ENCODE results near the gene CD8B2.
"Not testable (repeated sequence)": the region's sequence is repeated elsewhere in the genome, so short reads cannot be mapped to it uniquely, and the experiment has no call there.

Gene CD8B2

DNA sequence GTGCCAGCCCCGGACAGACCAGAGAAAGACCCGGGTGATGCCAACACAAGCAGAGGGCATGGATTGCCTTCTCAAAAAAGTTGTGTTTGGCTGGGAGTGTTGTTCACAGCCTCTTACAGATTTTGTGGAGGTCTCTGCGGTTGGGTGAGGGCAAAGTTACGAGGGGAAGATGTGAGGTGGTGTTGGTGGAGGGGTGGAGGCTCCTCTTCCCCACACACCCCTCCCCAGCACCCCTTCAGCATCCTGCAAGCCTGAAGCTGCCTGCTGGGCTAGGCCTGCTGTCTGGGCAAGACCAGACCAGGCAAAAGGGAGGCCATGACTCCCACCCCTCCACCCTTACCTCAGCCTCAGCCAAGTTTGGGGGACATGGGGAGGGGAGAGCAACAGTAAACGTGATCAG lies 26.2 kb downstream of the CD8B2 start:
- not testable (repeated sequence) for DNase-seq

DNA sequence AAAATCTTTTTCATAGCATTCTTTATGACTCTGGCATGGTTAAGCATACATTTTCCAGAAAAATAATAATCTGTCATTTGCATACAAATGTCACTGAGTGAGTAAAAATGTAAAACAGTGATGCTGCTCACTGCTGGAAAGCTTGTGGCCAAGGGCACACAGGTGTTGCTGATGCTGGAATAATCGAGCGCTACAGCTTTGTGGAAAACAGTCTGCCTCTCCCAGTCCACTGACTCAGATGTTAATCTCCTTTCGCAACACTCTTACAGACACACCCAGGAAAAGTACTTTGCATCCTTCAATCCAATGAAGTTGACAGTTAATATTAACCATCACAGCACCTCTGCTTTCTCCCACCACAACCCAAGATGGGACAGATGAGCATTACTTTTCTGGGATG lies 27.7 kb downstream of the CD8B2 start:
- DNase-seq: peak; percentile 9

DNA sequence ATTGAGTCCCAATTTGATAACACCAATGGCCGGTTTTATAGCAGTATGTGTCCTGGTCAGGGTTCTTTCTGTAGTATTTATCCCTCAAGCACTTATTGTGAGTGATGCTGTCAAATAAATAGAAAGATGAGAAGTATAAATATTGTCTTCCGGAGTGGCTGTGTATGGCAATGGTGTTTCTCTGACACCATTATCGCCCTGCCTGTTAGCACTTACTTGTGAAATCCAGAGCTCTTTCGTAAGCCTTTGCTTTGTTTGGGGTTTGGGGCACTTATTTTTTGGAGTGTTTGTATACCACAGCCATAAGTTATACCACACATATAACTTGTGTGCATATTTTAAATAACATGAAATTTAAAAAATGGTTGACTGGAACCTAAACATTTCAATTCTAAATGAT lies 29.3 kb downstream of the CD8B2 start:
- no peak for DNase-seq

DNA sequence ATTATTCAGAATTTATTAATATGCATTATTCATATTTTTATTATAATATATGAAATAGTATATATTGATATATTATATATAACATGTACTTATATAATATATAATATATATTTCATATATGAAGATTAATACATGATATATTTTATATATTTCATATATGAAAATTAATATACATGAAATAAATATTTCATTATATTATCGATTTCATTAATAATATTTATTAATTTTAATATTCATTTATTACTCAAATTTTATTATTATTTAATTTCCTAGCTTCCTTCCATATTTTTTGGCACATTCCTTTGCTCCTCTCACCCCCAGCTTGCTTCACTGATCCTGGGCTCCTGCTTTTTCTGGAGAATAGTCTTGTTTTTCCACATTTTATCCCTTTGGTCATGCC lies 29.7 kb downstream of the CD8B2 start:
- DNase-seq: no peak

DNA sequence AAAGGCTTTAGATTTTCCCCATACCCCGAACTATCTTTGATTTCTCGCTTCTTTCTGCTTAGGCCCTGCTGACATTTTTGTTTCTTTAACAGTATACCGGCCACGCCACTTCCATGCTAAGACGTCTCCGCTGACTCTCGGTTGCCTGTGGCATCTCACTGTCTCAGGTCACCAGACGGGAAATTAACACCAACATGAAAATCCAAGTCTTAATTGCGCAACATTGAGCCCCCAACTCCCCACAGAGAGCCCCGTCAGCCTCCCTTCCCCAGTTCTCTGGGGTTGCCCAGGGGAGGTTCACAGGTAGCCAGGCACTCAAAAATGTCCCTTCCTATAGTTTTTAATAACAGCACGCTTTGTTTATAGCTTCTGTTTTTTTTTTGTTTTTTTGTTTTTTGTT lies 30.2 kb downstream of the CD8B2 start:
- no peak for DNase-seq

DNA sequence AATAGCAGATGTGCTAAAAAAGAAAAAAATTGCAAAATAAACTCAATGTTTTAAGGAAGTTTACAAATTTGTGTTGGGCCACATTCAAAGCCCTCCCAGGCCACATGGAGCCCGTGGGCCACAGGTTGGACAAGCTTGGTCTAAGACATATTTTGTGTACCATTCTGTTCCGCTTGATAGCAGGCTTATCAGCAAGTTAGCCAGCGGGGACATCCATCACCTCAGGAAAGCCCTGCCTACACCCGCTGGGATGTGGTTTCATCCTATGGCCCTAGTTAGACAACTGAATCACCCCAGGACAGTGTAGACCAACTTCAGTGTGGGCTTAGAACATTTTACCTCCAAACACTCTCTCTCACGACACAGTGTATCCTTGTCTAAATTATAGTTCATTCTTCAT lies 32.6 kb downstream of the CD8B2 start:
- no peak for DNase-seq

DNA sequence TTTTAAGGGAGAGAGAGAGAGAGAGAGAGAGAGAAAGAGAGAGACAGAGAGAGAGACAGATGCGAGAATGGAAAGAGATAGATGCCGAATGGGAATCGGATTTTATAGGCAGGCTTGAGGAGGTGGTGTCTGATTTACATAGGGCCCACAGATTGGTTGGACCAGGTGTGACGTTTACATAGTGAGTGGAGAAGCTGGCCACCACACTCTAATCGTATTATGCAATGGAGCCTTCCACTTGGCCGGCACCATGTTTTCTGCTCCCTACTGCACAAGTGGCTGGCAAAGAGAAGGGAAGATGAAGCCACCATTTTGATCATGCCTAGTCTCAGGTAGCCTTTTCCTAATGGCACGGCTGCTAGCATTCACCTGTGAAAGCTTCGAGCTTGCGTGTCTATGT lies 33.9 kb downstream of the CD8B2 start:
- DNase-seq: no peak

DNA sequence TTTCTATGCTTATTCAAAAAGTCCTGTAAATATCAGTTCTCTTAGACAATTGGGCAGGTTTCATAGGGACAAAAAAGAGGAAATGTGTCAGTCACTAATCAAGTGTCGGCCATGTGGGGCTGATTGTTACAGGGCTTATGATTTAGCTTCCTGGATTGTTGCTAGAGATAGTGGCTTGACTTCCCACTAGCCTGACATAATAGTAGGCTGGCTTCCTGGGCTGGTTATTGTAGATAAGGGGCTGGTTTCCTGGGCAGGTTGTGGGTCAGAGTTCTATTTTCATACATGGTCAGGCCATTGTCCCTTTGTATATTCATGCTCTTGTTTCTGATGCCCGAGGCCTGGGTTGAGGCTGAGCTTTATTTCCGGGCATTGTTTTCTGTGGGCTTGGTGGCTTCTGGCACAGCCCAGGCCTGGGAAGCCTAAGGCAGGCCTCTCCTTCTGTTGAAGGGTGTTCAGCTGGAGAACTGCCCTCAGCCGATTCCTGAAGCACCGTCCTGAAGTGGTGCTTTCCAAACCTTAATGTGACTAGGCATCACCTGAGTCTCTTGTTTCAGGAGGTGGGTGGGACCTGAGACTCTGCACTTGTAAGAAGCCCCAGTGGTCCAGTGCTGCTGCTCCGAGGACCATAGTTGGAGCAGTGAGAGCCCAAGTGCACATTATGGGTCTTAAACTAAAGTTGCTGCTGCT lies 37.0 kb downstream of the CD8B2 start:
- no peak for DNase-seq

DNA sequence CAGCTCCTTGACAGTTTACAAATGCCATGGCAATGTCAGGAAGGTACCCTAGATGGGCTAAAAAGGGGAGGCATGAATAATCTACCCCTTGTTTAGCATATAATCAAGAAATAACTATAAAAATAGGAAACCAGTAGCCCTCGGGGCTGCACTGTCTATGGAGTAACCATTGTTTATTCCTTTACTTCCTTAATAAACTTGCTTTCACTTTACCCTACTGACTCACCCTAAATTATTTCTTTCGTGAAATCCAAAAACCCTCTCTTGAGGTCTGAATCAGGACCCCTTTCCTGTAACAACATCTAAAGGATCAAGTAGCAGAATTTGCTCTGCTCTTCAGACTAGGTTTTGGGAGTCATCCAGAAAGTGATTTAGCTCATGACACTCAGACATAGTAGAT lies 43.7 kb downstream of the CD8B2 start:
- no peak for DNase-seq

DNA sequence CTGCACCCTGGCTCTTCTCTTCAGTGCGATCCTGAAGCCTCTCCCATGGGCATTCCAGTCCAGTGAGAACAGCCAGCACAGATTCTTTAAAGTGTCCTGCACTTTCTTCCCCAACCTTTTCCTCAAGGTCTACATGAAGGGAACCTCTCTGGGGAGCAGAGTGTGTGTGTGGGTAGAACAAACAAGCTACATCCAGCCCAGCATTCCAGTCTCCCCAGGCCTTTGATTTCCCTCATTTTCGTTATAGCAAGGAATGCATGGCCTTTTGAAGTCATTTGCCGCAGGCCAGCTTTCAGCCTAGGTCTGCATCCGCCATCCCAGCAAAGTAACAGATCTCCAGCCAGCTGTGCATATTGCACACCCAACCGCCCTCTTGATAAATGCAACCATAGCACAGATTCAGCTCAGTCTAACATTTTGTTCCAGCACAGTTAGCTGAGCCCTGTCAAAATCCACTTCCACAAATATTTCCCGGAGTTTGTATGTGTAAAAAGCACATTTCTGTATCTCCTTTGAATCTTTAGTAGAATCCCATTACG lies 44.6 kb downstream of the CD8B2 start:
- no peak for DNase-seq

DNA sequence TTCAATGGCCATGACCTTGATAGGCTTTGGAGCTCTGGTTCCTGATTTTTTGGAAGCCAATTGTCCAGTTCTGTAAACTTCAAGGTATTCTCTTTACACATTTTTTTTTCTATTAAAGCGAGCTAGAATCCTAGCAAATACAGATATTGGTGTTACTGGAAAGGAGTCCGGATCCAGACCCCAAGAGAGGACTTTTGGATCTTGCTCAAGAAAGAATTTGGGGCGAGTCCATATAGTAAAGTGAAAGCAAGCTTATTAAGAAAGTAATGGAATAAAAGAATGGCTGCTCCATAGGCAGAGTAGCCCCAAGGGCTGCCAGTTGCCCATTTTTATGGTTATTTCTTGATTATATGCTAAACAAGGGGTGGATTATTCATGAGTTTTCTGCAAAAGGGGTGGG lies 45.1 kb downstream of the CD8B2 start:
- no peak for DNase-seq

DNA sequence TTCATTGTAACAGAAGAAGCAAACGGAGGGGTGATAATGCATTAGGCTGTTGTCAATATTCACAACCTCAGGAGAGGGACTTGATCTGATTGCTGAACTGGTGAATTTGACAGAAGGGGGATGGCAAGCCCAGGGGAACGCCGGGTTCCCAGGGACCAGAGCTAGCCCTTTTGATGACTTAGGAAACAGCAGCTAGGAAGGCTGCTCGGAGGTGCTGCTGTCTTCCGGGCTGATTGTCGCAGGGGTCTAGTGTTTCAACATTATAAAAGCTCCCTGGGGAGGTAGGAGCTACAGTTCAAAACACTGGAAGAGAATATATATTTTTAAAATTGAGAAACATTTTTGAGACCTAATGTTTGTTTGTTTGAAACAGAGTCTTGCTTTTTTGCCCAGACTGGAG lies 47.3 kb downstream of the CD8B2 start:
- DNase-seq: no peak

DNA sequence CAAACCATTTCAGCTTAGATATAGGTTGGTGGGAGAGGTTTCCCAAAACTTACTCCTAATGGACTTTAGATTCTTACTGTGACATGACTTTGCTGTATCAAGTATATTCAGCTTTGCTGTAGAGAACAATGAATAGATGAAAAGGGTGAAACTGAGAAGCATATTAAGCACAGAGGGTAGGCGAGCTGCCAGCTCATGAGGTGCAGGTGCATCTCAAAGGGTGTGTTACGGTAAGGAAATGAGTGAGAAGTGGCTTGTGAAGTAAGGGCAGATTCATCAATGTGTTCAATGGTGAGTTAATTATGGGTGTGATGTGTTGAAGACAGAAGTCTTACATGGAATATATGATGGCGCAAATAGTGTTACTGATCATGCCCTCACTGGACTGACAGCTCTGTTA lies 49.3 kb downstream of the CD8B2 start:
- no peak for DNase-seq

DNA sequence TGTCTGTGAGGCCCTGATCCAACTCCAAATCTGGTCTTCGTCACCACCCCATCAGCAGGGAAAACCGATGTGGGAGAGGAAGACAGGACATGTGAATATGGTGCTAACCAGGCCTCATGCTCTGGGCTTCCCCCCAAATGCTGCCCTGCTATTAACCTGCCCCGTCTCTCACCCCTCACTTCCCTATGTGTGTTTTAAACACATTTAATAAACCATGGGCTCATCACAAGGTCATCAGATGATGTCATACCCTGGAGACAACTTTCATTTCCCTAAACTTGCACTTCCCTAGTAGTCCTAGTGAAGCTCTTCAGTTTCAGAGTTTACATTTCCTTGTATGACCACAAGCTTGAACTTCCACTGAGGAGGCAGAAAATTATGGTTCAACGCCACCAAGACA lies 49.9 kb downstream of the CD8B2 start:
- no peak for DNase-seq

DNA sequence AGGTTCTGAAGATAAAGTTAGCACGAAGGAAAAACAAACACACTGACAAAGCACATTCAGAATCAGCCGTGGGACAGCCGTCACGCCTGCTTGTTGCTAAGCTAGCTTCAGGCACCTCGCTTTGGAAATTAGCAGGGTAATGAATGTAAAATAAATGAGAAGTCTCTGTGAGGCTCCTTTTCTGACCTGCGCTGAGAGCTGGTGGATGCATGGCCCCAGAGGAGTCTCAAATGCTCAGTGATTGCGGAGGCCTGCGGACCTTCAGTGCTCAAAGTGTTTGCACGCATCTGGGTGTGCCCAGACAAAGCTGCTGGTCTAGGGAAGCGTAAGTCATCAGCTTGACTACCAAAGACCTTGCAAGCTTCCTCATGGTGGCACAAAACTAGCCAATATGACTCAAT lies 50.6 kb downstream of the CD8B2 start:
- DNase-seq: no peak

DNA sequence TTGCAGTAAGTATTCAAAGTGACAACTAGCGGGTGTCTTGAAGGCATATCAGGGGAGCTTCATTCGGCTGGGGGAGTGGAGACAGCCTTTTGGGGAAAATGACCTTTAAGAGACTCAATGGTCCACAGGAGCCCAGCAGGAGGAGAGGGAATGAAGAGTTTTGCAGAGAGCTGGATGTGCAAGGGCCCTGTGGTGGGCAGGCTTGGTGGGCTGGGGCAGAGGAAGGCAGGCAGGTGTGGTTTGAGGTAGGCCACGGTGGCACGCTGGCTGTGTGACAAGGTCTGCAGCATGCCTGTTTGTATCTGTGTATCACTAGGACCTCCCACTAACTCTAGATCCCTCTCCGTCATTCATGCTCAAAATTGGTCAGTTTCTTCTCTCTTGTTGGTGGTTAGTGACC lies 53.7 kb downstream of the CD8B2 start:
- DNase-seq: no peak

DNA sequence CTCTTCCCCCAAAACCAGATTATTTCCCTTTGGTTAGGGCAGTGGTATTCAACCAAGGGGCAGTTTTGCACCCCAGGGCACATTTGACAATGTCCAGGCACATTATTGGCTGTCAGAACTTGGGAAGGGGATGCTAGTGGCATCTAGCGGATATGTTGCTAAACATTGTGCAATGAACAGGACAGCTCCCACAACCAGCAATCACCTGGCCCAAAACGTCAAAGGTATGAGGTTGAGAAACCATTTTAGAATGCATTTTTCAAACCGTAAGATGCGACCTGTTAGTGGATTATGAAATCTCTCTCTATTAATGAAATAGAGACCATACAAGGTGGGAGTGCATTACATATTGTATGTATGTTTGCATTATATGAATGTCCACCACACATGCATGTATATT lies 54.2 kb downstream of the CD8B2 start:
- no peak for DNase-seq

DNA sequence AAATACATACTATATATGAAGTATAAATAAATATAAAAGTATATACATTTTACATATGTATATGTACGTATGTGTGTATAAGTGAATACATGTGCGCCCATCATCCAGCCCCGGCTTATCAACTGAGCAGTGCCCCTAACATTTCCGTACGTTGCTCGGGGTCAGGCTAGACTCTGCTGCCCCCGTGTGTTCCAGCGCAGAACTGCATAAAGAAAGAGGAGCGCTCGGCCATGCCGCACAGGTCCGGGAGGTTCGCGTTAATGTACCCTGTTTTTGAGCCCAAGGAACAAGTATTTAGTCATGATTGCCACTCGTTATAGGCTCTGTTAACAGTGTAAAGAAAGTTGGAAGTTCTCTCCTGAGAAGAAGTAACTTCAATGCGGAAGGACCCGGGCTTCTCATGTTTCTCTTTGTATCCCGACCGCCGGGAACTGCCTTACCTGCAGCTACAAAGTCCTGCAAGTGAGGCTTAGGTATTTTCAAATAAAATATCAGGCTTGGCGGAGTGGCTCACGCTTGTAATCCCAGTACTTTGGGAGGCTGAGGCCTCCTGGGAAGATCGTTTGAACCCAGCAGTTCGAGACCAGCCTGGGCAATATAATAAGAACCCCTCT lies 55.7 kb downstream of the CD8B2 start:
- DNase-seq: peak; percentile 45

DNA sequence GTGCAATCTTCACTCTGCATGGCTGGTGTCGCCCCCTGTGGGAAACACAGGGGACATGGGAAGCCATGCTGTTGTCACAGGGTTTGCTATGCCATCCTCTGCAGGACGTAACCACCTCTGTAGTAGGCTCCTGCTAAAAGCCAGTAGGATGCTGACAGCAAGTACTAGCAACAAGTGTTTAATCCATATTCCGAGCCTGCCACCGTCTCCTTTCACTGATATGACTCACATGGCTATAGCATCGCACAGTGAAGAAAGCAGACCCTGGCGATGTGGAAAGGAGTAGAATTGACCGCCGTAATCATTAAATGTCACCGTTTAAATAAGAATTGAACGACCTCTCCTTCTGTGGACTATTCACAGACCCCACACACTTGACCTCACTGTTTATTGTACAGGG lies 57.8 kb downstream of the CD8B2 start:
- no peak for DNase-seq

DNA sequence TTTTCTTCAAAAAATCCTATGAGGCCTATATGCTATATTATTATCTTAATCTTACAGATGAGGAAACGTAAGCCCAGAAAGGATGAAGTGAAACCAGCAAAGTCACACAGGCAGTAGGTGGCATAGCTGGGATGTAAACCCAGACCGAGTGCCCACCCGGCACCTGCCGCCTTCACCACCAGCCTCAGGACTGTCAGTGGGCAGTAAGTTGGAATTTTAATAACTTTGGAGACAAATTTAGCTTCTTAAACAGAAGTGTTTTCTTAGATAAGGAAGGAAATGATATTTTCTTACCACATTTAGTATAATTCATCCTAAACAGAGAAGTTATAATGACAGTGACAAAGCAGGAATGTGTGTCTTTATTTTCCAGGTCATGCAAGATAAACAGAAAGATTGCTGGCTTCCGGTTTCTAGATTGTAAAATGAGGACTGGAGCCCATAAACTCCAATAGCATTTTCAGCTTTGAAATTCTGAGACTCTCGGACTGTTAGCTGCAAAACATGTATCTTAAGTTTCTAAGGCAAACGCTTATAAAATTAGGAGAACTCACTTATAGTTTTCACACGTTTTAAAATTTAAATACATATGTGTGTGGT lies 59.3 kb downstream of the CD8B2 start:
- no peak for DNase-seq

DNA sequence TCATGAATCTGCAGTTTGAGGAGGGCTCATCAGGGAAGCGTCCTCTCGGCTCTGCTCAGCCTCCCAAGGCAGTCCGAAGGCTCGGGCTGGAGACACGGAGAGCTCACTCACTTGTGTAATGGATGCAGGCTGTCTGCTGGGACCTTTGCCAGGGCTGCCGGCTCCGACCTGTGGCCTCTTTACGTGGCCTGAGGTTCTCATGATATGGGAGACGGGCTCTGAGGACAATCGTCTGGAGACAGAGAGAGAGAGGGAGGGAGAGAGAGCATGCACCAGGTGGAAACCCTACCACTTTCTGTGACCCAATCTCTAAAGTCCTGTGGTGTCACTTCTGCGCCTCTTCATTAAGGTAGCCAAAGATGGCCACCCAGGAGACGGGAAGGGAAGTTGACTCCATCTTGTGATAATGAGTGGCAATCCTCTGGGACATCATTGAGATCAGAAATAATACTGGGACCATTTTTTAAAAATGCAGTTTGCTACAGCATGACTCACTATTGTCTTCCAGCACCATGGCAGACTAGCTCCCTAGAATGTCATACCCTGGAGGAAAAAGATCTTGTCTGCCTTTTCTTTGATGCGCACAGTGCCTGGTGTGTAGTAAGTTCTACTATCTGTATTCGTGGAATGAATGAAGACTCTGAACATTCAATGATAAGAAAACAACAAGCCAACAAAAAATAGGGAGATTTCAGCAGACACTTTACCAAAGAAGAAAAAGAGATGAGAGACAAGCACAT lies 60.2 kb downstream of the CD8B2 start:
- DNase-seq: no peak

DNA sequence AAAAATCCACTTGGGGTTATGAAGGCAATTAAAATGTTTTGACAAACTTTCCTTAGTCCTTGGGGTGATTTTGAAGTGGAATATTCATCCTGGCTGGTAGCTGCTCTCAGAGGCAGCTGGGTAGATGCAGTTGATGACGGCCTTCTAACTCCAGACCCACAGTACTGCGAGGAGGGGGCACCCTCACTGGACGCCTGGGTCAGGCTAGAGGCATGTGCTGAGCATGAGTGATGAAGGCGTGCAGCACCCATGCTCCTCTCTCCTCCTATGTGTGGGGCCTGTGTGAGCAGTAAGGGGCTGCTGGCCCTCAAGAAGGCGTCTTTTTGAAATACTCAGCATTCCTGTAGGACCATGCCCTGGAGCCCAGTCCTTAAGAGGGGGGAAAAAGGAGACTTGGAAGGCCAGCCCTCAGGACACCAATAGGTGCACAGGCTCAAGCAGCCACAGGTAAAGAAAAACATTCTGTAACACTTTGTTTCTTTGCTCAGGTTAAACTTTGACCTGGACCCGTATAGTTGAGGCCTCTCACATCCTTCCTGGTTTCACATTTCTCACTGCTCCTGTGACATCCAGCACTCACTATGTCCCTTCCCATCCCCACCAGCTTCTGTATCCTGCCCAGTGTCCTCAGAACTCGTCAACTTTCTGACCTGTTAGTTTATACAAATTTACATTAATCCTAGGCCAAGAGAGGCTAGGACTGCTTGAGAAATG lies 64.4 kb downstream of the CD8B2 start:
- DNase-seq: no peak

DNA sequence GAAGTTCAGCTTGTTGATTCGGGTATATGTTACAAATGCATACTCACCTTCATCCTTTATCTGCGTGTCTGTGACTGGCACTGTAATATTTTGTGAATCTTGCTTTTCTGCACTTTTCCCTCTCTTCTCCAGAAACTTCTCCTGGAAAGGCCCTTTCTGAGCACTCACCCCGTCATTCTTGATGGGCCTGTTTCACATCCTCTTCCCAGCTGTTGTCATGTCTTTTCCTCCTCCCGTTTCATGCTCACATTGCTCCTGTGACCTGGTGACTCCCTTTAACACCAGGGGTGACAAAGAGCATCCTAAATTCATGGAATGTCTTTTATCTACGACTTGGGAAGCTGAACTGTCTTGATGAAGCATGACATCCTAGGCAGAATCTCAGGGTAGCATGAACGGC lies 65.8 kb downstream of the CD8B2 start:
- no peak for DNase-seq

All from fibroblast of skin of right quadriceps (primary cell).